Endothelial cell of umbilical vein (primary cell): ENCODE results near the gene BTBD18. TPM values are rescaled to one million over a fixed set of nuclear protein-coding genes. Genes with fewer than 3 reads are reported as not detected.

ENCODE experiments used
- BruUV-seq: library from RNA; stranded (reverse); fragments of 400-500 nt; replicated peaks from 2 replicates; lab custom pipeline; 2021; lab: Mats Ljungman, UMichigan
- CTCF ChIA-PET: fragments of 300-600, 350-600 bp; sonication (Branson Sonifier 250); formaldehyde crosslinking; loops from one replicate; lab custom pipeline; 2021; ENCODE audit warnings: antibody characterized with exemption, inconsistent platforms; lab: Charles Lee
- POLR2A ChIA-PET: fragments of 300-600, 350-600 bp; sonication (Branson Sonifier 250); formaldehyde crosslinking; loops from one replicate; lab custom pipeline; 2021; ENCODE audit warnings: antibody characterized with exemption, inconsistent platforms; lab: Charles Lee
- DNase-seq: peaks from one replicate; pipeline ENCODE4 v3.0.0-alpha.2; 2011; ENCODE audit warnings: low read depth, low spot score
- FAIRE-seq: peaks from 2 replicates; lab custom pipeline; 2011; peaks lifted over from hg19 to GRCh38; lab: Jason Lieb, UNC
- H2AFZ ChIP-seq: 2 replicates; pipeline ENCODE4 v1.6.0; 2012; ENCODE audit warnings: low read depth, low read length, control low read depth, inconsistent platforms
- H3K27ac ChIP-seq: 2 replicates; pipeline ENCODE4 v1.5.1; 2011; ENCODE audit warnings: low read depth, mild to moderate bottlenecking, control low read depth, low read length, moderate library complexity; ENCODE audit not compliant: insufficient read depth
- H3K27me3 ChIP-seq, 2 experiments: 2 replicates each; pipeline versions ENCODE4 v1.6.0 to v1.6.1; 2011; ENCODE audit warnings: low read length in 2 of 2, mixed read lengths in 1 of 2; ENCODE audit not compliant: control insufficient read depth in 2 of 2, insufficient read depth in 2 of 2
- H3K36me3 ChIP-seq, 2 experiments: 2 replicates in 1 of 2; 3 replicates in 1 of 2; pipeline ENCODE4 v1.5.1; 2011; ENCODE audit warnings: low read length in 2 of 2, mild to moderate bottlenecking in 1 of 2, moderate library complexity in 1 of 2; ENCODE audit not compliant: control insufficient read depth in 2 of 2, insufficient read depth in 2 of 2; ENCODE audit errors: extremely low read depth in 1 of 2
- H3K4me1 ChIP-seq: 3 replicates; pipeline ENCODE4 v1.5.1; 2011; ENCODE audit warnings: mild to moderate bottlenecking, low read length; ENCODE audit not compliant: control insufficient read depth, insufficient read depth; ENCODE audit errors: extremely low read depth
- H3K4me2 ChIP-seq: 2 replicates; pipeline ENCODE4 v1.6.1; 2011; ENCODE audit warnings: low read length, control low read depth, mixed read lengths; ENCODE audit not compliant: insufficient read depth
- H3K4me3 ChIP-seq, 3 experiments: fragments of 200-600 bp in 1 of 3; sonication (generic), shearing (Covaris generic) in 1 of 3; replicated peaks in 1 of 3; 2 replicates each; pipeline ENCODE4 v1.5.1; 2011 to 2016; ENCODE audit warnings: control low read depth in 3 of 3, low read length in 3 of 3, mild to moderate bottlenecking in 2 of 3, inconsistent platforms in 1 of 3, low read depth in 1 of 3, moderate library complexity in 1 of 3; ENCODE audit not compliant: insufficient read depth in 1 of 3
- H3K79me2 ChIP-seq: 2 replicates; pipeline ENCODE4 v1.6.0; 2012; ENCODE audit warnings: low read length, inconsistent platforms; ENCODE audit not compliant: control insufficient read depth, insufficient read depth
- H3K9ac ChIP-seq: replicated peaks from 2 replicates; pipeline ENCODE3; 2011; ENCODE audit warnings: low read length, control low read depth; ENCODE audit not compliant: insufficient read depth; ENCODE audit errors: extremely low read depth
- H3K9me1 ChIP-seq: replicated peaks from 3 replicates; pipeline ENCODE4 v1.6.0; 2011; ENCODE audit warnings: mild to moderate bottlenecking, low read length; ENCODE audit not compliant: control insufficient read depth, insufficient read depth; ENCODE audit errors: extremely low read depth
- H3K9me3 ChIP-seq: replicated peaks from 2 replicates; pipeline ENCODE4 v1.5.1; 2012; ENCODE audit warnings: low read length, inconsistent platforms; ENCODE audit not compliant: control insufficient read depth, insufficient read depth
- H4K20me1 ChIP-seq: replicated peaks from 2 replicates; pipeline ENCODE3; 2011; ENCODE audit warnings: mild to moderate bottlenecking, low read length; ENCODE audit not compliant: control insufficient read depth, insufficient read depth; ENCODE audit errors: extremely low read depth
- EZH2 ChIP-seq: IDR thresholded peaks from 2 replicates; pipeline ENCODE4 v1.6.1; 2012; ENCODE audit warnings: borderline replicate concordance, low read depth, mild to moderate bottlenecking, moderate library complexity, low read length, inconsistent platforms; ENCODE audit not compliant: severe bottlenecking
- FOS ChIP-seq: IDR thresholded peaks from 2 replicates; pipeline ENCODE4 v1.6.1; 2011; ENCODE audit warnings: mild to moderate bottlenecking, low read length, moderate library complexity, borderline replicate concordance; ENCODE audit not compliant: insufficient read depth
- GATA2 ChIP-seq: IDR thresholded peaks from 2 replicates; pipeline ENCODE4 v1.7.0; 2011; ENCODE audit warnings: low read depth, mild to moderate bottlenecking, moderate library complexity, mixed read lengths, low read length; ENCODE audit not compliant: insufficient read length, insufficient read depth
- JUN ChIP-seq: IDR thresholded peaks from 2 replicates; pipeline ENCODE4 v1.6.1; 2011; ENCODE audit warnings: borderline replicate concordance, low read depth; ENCODE audit not compliant: insufficient read length, insufficient read depth
- MYC ChIP-seq: IDR thresholded peaks from one replicate; pipeline ENCODE4 v1.6.1; 2011; ENCODE audit warnings: mild to moderate bottlenecking, low read depth, low read length
- POLR2A ChIP-seq: IDR thresholded peaks from 2 replicates; pipeline ENCODE4 v1.6.1; 2012; ENCODE audit warnings: low read depth, mild to moderate bottlenecking, control low read depth, low read length
- POLR2AphosphoS5 ChIP-seq: IDR thresholded peaks from 2 replicates; pipeline ENCODE4 v1.6.1; 2012; ENCODE audit warnings: low read depth, mild to moderate bottlenecking, control low read depth, low read length, moderate library complexity; ENCODE audit not compliant: insufficient read depth
- dilution Hi-C: fragments of 300-500 bp; cut with MboI; formaldehyde crosslinking; loops from one replicate; pipeline ENCODE4 v1.15.0; 2019; ENCODE audit warnings: low sequenced_read_pairs; ENCODE audit not compliant: extremely low pct_ligation_motif_present
- intact Hi-C: fragments of 100-400 bp; cut with micrococcal nuclease; formaldehyde crosslinking; loops from one replicate; pipeline ENCODE4 v1.10.0; 2022
- polyA plus RNA-seq, 4 experiments: library from polyadenylated mRNA; depleted of rRNA in 3 of 4; stranded (reverse) in 3 of 4; unstranded in 1 of 4; fragments of >200 nt; gene quantifications; 2 replicates each; pipeline versions ENCODE4 v1.2.1 to v1.2.3, GENCODE V29; 2011 to 2012; ENCODE audit warnings: missing spikeins in 1 of 4
- total RNA-seq: library from RNA; stranded (reverse); gene quantifications from 2 replicates; pipeline ENCODE4 v1.2.3, GENCODE V29; 2021
- TF ChIP-seq, protein P1 (sequence below), 2 donors: IDR thresholded peaks; 1 replicate in 1 of 2; 2 replicates in 1 of 2; pipeline ENCODE4 v1.5.1; 2011; ENCODE audit warnings: low read length in 2 of 2, mild to moderate bottlenecking in 2 of 2, moderate library complexity in 2 of 2, control low read depth in 1 of 2, inconsistent platforms in 1 of 2, low read depth in 1 of 2; ENCODE audit not compliant: insufficient read depth in 1 of 2; ENCODE audit errors: extremely low read depth in 1 of 2
- TF ChIP-seq, protein P2 (sequence below): IDR thresholded peaks from 2 replicates; pipeline ENCODE4 v1.6.1; 2011; ENCODE audit not compliant: insufficient read depth, insufficient read length

BTBD18 gene
- total and polyA plus RNA-seq, 2 donors (not counting 3 experiments of a cell fraction or from before 2014, with no cell fraction given) = not detected

DNA sequence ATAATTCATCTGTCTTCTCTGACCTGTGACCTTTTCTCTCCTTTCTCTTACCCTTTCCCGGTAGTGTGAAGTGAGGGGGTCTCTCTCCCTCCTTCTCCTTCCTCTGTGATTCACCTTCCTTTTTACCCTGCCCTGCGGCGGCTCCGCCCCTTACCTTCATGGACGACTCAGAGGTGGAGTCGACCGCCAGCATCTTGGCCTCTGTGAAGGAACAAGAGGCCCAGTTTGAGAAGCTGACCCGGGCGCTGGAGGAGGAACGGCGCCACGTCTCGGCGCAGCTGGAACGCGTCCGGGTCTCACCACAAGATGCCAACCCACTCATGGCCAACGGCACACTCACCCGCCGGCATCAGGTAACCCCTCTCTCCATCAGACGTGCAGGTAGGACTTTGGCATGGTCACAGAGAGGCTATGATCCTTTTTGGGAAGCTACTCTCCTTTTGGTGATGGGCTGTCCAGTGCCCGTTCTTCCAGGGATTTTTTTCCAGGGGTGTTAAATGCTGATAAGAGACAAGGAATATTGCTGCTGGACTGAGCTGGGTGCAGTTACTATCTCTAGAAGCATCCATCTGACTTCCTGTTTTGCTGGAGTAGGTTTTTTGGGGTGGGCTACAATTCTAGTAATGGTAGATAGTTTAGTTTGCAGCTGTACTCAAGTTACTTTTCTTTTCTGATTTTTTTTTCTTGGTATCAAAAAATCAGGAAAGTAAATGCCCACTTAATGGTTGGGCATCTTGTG lies 39.9 kb upstream of the BTBD18 start:
- Histone ChIP-seq H3K9me1 (no peaks in the 10 kb centered on the region), H3K36me3 (peaks cover 9 to 13% of the 10 kb centered on the region in 2 experiments), H3K27ac (peak overlapping the region; percentile 55), H3K79me2 (peaks cover 95% of the 10 kb centered on the region), H3K4me3 (no peak overlapping the region), H2AFZ (no peak overlapping the region), H4K20me1 (peaks cover 9% of the 10 kb centered on the region), H3K9me3 (no peaks in the 10 kb centered on the region), H3K4me2 (peak overlapping the region; percentile 41), H3K27me3 (no peaks in the 10 kb centered on the region), H3K4me1 (peaks cover 33% of the 10 kb centered on the region), H3K9ac (no peak overlapping the region)
- no peak for TF ChIP-seq MYC
- no peak for TF ChIP-seq GATA2
- no peak for TF ChIP-seq FOS
- no peak for TF ChIP-seq JUN
- no peak for TF ChIP-seq EZH2
- TF ChIP-seq, protein P1, sequence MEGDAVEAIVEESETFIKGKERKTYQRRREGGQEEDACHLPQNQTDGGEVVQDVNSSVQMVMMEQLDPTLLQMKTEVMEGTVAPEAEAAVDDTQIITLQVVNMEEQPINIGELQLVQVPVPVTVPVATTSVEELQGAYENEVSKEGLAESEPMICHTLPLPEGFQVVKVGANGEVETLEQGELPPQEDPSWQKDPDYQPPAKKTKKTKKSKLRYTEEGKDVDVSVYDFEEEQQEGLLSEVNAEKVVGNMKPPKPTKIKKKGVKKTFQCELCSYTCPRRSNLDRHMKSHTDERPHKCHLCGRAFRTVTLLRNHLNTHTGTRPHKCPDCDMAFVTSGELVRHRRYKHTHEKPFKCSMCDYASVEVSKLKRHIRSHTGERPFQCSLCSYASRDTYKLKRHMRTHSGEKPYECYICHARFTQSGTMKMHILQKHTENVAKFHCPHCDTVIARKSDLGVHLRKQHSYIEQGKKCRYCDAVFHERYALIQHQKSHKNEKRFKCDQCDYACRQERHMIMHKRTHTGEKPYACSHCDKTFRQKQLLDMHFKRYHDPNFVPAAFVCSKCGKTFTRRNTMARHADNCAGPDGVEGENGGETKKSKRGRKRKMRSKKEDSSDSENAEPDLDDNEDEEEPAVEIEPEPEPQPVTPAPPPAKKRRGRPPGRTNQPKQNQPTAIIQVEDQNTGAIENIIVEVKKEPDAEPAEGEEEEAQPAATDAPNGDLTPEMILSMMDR (IDR thresholded peaks at IDR 0.05; ENCODE audit: extremely low read depth in 1 of 2, insufficient read depth in 1 of 2, low read depth in 1 of 2, low read length in 2 of 2) = no peak
- TF ChIP-seq, protein P2, sequence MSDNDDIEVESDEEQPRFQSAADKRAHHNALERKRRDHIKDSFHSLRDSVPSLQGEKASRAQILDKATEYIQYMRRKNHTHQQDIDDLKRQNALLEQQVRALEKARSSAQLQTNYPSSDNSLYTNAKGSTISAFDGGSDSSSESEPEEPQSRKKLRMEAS = no peak
- no peak for TF ChIP-seq POLR2AphosphoS5
- TF ChIP-seq POLR2A = no peak
- BruUV-seq = no TSS peak
- ChIA-PET CTCF (interaction anchor here (0.7 to 2.4 kb wide), 4 partner anchors 9 to 43 kb away, joined by 3 to 13 read pairs (median 6); partner anchors contain the start of gene BTBD18), POLR2A (interaction anchor here (1.6 kb wide), 1 partner anchor 13 kb away, joined by 6 read pairs; no protein-coding TSS in a partner anchor)
- intact Hi-C loops (loop anchor here (2.0 kb wide), 1 partner anchor 13 kb away; no protein-coding TSS in a partner anchor), dilution Hi-C loops (no loop called here)
- FAIRE-seq (no peak), DNase-seq (no peak)
